Lower leg skin (tissue), 4 donors: ENCODE measurements around the gene APEH. TPM values are rescaled to one million over a fixed set of nuclear protein-coding genes. Genes with fewer than 3 reads are reported as not detected.

Experiments used
- DNase-seq, 2 donors: peaks; one replicate each; pipeline ENCODE4 v3.0.0-alpha.2; 2019; ENCODE audit warnings: low spot score in 2 of 2
- H3K4me3 ChIP-seq: fragments of 200-600 bp; sonication (generic); 2 replicates; pipeline ENCODE4 v1.5.1; 2017; ENCODE audit warnings: mild to moderate bottlenecking, low read depth; ENCODE audit not compliant: poor library complexity, severe bottlenecking
- POLR2A ChIP-seq, 2 donors: fragments of 450-650 bp; IDR thresholded peaks; one replicate each; pipeline ENCODE4 v1.6.1; 2016 to 2017; ENCODE audit warnings: antibody characterized with exemption in 2 of 2, mild to moderate bottlenecking in 1 of 2, moderate library complexity in 1 of 2
- WGBS, 2 donors: methylation state at CpG; one replicate each; pipeline ENCODE4 v1.1.5; 2018; 5-methylcytosine and 5-hydroxymethylcytosine counted together
- intact Hi-C: fragments of 100-400 bp; cut with DNase I; formaldehyde crosslinking; loops from one replicate; pipeline ENCODE4 v1.15.0; 2023; ENCODE audit warnings: low total_unique reads
- total RNA-seq, 4 donors: library from RNA; depleted of rRNA; stranded (reverse); fragments of >200 nt; gene quantifications; one replicate each; pipeline ENCODE4 v1.1.0, GENCODE V29; 2016
- TF ChIP-seq, protein P1 (sequence below), 3 donors: fragments of 450-650 bp; IDR thresholded peaks; one replicate each; pipeline ENCODE4 v1.5.1; 2016; ENCODE audit warnings: antibody characterized with exemption in 3 of 3, mild to moderate bottlenecking in 3 of 3, moderate library complexity in 2 of 3

The APEH gene
- total RNA-seq, 4 donors from 2014 or later = 73.8 to 92.4 (median 83.1) TPM

GRCh38 chr3:49652218-49652902 is 21.8 kb upstream of the APEH start:
- no peak for TF ChIP-seq POLR2A (IDR thresholded peaks at IDR 0.05)
- TF ChIP-seq, protein P1, sequence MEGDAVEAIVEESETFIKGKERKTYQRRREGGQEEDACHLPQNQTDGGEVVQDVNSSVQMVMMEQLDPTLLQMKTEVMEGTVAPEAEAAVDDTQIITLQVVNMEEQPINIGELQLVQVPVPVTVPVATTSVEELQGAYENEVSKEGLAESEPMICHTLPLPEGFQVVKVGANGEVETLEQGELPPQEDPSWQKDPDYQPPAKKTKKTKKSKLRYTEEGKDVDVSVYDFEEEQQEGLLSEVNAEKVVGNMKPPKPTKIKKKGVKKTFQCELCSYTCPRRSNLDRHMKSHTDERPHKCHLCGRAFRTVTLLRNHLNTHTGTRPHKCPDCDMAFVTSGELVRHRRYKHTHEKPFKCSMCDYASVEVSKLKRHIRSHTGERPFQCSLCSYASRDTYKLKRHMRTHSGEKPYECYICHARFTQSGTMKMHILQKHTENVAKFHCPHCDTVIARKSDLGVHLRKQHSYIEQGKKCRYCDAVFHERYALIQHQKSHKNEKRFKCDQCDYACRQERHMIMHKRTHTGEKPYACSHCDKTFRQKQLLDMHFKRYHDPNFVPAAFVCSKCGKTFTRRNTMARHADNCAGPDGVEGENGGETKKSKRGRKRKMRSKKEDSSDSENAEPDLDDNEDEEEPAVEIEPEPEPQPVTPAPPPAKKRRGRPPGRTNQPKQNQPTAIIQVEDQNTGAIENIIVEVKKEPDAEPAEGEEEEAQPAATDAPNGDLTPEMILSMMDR (IDR thresholded peaks at IDR 0.05) = no peak
- no peak overlapping the region for H3K4me3 ChIP-seq
- no peak for DNase-seq
- intact Hi-C loops = no loop called here
- WGBS, 2 donors = 92% methylated on average over 33 to 34 of the region's 36 CpGs

DNA sequence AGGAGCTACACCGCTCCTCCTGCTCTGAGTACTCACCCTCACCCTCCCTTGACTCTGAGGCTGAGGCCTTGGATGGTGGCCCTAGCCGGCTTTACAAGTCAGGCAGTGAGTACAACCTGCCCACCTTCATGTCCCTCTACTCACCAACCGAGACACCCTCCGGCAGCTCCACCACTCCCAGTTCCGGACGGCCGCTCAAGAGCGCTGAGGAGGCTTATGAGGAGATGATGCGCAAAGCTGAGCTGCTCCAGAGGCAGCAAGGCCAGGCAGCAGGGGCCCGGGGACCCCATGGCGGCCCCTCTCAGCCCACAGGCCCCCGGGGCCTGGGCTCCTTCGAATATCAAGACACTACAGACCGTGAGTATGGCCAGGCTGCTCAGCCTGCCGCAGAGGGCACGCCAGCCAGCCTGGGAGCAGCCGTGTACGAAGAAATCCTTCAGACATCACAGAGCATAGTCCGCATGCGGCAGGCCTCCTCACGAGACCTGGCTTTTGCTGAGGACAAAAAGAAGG is 21.2 kb upstream of the APEH start:
- intact Hi-C loops = no loop called here
- no peak overlapping the region for H3K4me3 ChIP-seq
- DNase-seq = no peak
- no peak for TF ChIP-seq POLR2A (IDR thresholded peaks at IDR 0.05)
- TF ChIP-seq, protein P1 (IDR thresholded peaks at IDR 0.05) = no peak
- 94 to 97% methylated on average over 15 to 18 of the region's 21 CpGs for WGBS, 2 donors

DNA sequence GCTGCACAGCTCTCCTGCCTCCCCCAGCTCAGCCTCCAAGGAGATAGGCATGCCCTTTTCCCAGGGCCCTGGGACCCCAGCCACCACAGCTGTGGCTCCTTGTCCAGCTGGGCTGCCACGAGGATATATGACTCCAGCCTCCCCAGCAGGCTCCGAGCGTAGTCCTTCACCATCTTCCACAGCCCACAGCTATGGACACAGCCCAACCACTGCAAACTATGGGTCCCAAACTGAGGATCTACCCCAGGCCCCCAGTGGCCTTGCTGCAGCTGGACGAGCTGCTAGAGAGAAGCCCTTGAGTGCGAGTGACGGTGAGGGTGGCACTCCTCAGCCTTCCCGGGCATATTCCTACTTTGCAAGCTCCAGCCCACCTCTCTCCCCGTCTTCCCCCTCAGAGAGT is 20.5 kb upstream of the APEH start:
- 89 to 92% methylated on average over 8 of the region's 8 CpGs for WGBS, 2 donors
- TF ChIP-seq, protein P1 (IDR thresholded peaks at IDR 0.05) = no peak
- no peak for TF ChIP-seq POLR2A (IDR thresholded peaks at IDR 0.05)
- H3K4me3 ChIP-seq = no peak overlapping the region
- DNase-seq = no peak
- intact Hi-C loops = no loop called here

GRCh38 chr3:49654176-49654825 is 19.9 kb upstream of the APEH start:
- no peak for DNase-seq
- H3K4me3 ChIP-seq = no peak overlapping the region
- WGBS, 2 donors = 90 to 92% methylated on average over 14 to 17 of the region's 17 CpGs
- intact Hi-C loops = no loop called here
- TF ChIP-seq, protein P1 (IDR thresholded peaks at IDR 0.05) = no peak
- TF ChIP-seq POLR2A (IDR thresholded peaks at IDR 0.05) = no peak

DNA sequence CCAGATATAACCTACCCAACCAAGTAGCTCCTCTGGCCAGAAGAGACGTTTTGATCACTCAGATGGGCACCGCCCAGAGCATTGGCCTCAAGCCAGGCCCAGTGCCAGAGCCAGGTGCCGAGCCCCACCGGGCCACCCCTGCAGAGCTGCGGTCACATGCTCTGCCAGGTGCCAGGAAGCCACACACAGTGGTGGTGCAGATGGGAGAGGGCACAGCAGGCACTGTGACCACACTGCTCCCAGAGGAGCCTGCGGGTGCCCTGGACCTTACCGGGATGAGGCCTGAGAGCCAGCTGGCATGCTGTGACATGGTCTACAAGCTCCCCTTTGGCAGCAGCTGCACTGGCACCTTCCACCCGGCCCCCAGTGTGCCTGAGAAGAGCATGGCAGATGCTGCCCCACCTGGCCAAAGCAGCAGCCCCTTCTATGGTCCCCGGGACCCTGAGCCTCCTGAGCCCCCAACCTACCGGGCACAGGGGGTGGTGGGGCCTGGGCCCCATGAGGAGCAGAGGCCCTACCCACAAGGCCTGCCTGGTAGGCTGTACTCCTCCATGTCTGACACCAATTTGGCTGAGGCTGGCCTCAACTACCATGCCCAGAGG is 19.1 kb upstream of the APEH start:
- intact Hi-C loops = no loop called here
- H3K4me3 ChIP-seq = no peak overlapping the region
- no peak for TF ChIP-seq POLR2A (IDR thresholded peaks at IDR 0.05)
- TF ChIP-seq, protein P1 (IDR thresholded peaks at IDR 0.05) = no peak
- 56 to 66% methylated on average over 5 to 10 of the region's 10 CpGs for WGBS, 2 donors
- DNase-seq = no peak
